CD4-positive, alpha-beta T cell treated with Interleukin-17A for 4 hours (primary cell): ENCODE results near the gene PGBD2.
"Not testable (repeated sequence)": the region's sequence is repeated elsewhere in the genome, so short reads cannot be mapped to it uniquely, and the experiment has no call there.

Experiments used
- DNase-seq: peaks from one replicate; pipeline ENCODE4 v3.0.0-alpha.2; 2020; ENCODE audit warnings: mixed read lengths

PGBD2 gene

DNA sequence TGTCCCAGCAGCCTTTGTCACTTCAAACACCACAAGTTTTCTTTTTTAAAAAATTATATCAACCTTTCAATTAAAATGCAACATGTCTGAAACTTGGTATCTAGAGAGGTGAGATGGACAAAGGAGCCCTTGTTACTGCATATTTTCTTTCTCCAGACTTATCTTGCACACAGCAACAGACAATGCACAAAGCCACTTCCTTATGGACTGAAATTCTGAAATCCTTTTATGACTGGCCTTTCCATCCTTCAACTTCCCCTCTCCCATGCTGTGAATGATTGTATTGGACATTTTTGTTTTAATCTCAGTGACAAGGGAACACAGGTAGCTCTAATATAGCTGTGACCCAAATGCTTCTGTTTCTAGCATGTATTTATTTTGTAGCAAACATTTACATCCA is 22.1 kb downstream of the PGBD2 start:
- DNase-seq, result not testable (repeated sequence)

DNA sequence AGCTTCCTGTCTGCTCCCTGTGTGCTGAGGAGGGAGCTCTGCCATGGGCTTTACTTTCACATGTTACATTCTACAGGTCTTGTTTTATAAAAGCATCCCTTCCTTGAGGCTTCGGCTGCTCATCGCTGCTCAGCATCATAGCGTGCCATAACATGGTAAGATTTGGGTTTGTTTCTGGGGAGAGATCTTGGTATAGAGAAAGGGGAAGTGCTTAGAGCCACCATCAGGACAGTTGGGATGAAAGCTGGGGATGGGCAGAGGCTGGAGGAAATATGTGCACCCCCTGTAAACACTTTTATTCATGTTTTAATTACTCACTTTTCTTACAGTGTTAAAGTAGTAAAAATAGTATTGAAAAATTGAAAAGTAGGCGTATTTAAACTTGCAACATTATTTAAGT is 24.0 kb downstream of the PGBD2 start:
- DNase-seq, result not testable (repeated sequence)

DNA sequence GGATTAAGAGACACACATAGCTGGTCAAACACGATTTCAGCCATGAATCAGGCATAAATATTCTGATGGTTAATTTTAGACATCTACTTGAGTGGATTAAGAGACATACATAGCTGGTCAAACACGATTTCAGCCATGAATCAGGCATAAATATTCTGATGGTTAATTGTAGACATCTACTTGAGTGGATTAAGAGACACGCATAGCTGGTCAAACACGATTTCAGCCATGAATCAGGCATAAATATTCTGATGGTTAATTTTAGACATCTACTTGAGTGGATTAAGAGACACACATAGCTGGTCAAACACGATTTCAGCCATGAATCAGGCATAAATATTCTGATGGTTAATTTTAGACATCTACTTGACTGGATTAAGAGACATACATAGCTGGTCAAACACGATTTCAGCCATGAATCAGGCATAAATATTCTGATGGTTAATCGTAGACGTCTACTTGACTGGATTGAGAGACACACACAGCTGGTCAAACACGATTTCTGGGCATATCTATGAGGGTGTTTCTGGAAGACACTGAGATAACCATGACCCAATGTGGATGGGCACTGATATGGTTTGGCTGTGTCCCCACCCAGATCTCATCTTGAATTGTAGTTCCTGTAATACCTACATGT is 32.3 kb downstream of the PGBD2 start:
- DNase-seq, result not testable (repeated sequence)

DNA sequence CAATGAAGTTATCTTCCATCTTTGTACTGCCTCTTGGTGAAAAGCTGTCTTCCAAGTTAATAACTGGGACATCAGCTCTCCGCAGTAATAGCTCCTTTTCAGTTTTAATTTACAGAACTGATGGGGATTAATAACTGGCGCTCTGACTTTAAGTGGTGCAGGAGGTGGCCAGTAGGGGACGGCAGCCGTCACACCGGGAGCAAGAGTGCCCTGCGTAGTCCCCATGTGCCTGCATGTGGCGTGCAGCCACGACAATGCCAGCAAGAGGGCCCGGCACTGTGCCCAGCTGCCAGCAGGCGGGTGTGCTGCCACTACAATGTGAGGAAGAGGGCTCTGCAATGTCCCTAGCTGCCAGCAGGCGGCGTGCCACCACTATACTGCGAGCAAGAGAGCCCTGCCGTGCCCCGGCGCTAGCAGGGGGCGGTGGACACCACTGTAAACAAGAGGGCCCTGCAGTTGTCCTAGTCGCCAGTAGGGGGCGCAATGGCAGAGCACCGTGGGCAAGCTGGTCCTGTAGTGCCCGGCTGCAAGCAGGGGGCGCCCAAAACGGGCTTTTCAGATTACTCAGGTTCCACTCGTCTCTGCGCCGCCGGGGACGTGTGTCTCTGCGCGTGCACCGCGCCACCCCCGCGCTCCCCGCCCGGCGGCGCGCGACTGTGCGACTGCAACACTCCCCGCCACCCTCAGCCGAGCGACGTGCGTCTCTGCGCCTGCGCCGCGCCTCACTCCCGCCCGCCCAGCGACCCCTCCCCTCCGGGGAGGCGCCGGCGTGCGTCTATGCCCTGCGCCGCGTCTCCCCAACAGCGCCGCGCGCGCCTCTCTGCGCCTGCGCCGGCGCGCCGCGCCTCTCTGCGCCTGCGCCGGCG is 38.3 kb downstream of the PGBD2 start:
- not testable (repeated sequence) for DNase-seq

DNA sequence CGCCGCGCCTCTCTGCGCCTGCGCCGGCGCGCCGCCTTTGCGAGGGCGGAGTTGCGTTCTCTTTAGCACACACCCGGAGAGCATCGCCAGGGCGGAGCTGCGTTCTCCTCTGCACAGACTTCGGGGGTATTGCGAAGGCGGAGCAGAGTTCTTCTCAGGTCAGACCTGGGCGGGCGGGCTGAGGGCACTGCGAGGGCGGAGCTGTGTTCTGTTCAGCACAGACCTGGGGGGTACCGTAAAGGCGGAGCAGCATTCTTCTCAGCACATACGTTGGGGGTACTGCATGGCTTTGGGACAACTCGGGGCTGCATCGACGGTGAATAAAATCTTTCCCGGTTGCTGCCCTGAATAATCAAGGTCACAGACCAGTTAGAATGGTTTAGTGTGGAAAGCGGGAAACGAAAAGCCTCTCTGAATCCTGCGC is 39.0 kb downstream of the PGBD2 start:
- not testable (repeated sequence) for DNase-seq

DNA sequence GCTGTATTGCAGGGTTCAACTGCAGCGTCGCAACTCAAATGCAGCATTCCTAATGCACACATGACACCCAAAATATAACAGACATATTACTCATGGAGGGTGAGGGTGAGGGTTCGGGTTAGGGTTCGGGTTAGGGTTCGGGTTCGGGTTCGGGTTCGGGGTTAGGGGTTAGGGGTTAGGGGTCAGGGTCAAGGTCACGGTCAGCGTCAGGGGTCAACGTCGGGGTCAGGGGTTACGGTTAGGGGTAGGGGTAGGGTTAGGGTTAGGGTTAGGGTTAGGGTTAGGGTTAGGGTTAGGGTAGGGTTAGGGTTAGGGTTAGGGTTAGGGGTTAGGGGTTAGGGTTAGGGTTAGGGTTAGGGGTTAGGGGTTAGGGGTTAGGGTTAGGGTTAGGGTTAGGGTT is 39.4 kb downstream of the PGBD2 start:
- not testable (repeated sequence) for DNase-seq

DNA sequence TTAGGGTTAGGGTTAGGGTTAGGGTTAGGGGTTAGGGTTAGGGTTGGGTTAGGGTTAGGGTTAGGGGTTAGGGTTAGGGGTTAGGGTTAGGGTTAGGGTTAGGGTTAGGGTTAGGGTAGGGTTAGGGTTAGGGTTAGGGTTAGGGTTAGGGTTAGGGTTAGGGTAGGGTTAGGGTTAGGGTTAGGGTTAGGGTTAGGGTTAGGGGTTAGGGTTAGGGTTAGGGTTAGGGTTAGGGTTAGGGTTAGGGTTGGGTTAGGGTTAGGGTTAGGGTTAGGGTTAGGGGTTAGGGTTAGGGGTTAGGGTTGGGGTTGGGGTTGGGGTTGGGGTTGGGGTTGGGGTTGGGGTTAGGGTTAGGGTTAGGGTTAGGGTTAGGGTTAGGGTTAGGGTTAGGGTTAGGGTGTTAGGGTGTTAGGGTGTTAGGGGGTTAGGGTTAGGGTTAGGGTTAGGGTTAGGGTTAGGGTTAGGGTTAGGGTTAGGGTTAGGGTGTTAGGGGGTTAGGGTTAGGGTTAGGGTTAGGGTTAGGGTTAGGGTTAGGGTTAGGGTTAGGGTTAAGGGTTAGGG is 39.9 kb downstream of the PGBD2 start:
- not testable (repeated sequence) for DNase-seq
